COLO829 (cell line): Measurements from ENCODE around the gene ADGRG3.
A peak's percentile ranks its signal among the peaks of the same experiment; 100 is the strongest.
"Not testable (repeated sequence)": the region's sequence is repeated elsewhere in the genome, so short reads cannot be mapped to it uniquely, and the experiment has no call there.

Source experiments
- DNase-seq: peaks from one replicate; pipeline ENCODE4 v3.0.0; 2012; ENCODE audit warnings: low spot score

Gene ADGRG3

DNA sequence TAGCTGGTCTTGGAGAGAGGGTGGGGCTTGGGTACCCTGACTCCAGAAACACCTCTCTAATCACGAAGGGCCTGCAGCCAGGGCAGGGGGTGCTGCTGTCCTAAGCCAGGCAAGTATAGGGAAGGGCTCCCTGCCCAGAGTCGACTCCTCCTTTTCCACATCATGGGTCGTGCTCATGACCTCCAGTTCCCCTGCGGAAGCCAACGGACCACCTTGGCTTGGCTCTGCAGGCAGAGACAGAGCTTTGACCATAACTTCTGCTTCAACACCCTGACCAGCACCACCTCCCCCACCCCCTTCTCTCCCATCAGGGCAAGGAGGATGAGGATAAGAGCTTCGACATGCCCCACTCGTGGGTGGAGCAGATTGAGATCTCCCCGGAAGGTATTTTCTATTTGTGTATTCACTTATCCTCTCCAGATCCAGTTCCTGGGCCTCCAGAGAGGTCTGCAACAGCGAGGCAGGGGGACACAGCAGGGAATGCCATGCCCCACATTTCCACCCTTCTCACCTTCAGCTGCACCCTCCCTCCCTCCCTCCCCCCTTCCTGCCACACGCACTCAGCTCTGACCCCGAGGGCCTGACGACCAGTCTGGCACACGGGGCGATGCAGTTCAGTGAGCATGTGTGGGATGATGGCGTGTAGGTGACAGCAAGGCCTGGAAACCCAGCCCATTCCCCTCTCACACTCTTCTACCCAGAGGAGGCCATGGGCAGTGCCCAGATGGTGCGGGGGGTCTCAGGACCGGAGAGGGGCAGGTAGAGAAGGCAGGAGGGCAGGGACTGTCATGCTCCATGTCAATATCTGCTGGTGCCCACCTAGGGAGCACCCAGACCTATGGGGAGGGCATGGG lies 53.5 kb downstream of the ADGRG3 start:
- no peak for DNase-seq

GRCh38 chr16:57722210-57722499 lies 54.0 kb downstream of the ADGRG3 start:
- no peak for DNase-seq

GRCh38 chr16:57722651-57723050 lies 54.5 kb downstream of the ADGRG3 start:
- no peak for DNase-seq

GRCh38 chr16:57723170-57723569 lies 55.1 kb downstream of the ADGRG3 start:
- DNase-seq: no peak

GRCh38 chr16:57724531-57724930 lies 56.4 kb downstream of the ADGRG3 start:
- DNase-seq: no peak

GRCh38 chr16:57725151-57725550 lies 57.0 kb downstream of the ADGRG3 start:
- DNase-seq: no peak

GRCh38 chr16:57725554-57725953 lies 57.4 kb downstream of the ADGRG3 start:
- no peak for DNase-seq

DNA sequence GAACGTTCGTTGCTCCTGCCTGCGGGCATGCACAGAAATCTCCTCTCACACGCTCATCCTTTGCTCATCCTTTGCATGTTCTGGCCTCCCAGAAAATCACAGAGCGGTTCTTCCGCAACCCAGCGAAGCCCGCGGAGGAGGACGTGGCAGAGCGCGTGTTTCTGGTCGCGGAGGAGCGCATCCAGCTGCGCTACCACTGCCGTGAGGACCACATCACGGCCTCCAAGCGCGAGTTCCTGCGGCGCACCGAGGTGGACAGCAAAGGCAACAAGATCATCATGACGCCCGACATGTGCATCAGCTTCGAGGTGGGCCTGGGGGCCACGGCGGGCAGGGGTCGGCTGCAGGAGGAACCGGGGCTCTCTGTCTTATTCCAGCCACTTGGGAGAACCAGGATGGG lies 57.9 kb downstream of the ADGRG3 start:
- no peak for DNase-seq

DNA sequence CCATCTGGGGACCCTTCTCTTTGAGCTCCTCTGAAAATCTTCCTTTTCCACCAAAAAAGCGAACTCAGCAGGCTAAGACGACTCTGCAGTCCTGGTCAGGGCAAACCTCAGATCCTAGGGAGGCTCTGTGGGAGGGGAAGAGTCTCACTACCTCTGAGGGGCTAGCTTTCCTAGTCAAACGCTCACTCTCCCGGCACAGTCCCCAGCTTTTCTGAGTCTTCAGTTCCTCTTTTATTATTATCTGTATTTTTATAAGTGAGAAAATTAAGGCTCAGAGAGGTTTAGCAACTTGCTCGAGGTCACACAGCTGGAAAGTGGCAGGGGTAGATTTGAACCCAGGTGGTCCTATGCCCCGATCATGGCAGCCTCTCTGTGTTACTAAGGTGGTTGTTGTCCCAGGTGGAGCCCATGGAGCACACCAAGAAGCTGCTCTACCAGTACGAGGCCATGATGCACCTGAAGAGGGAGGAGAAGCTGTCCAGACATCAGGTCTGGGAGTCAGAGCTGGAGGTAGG lies 58.4 kb downstream of the ADGRG3 start:
- DNase-seq: no peak

GRCh38 chr16:57727610-57728009 lies 59.5 kb downstream of the ADGRG3 start:
- DNase-seq: no peak

DNA sequence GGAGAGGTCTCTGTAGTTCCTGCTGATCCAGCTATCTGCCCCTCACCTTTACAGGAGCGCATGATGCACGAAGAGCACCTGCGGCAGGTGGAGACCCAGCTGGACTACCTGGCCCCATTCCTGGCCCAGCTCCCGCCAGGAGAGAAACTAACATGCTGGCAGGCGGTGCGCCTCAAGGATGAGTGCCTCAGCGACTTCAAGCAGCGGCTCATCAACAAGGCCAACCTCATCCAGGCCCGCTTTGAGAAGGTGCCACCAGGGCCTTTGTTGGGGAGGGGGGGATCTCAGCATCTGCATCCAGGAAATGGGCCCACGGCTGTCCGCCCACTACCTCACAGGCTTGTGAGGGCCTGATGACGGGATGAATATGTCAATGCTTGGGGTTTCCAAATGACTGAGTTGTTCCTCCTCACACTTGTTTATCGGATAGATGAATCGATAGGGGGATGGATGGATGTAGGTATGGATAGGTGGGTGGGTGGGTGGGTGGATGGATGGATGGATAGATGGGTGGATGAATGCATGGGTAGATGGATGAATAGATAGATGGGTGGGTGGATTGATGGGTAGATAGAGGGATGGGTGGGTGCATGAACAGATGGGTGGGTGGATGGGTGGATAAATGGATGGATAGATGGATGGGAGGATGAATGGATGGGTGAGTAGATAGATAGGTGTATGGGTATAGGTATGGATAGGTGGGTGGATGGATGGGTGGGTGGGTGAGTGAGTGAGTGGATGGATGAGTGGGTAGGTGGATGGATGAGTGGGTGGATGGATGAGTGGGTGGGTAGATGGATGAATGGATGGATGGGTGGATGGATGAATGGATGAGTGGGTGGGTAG lies 60.5 kb downstream of the ADGRG3 start:
- no peak for DNase-seq

DNA sequence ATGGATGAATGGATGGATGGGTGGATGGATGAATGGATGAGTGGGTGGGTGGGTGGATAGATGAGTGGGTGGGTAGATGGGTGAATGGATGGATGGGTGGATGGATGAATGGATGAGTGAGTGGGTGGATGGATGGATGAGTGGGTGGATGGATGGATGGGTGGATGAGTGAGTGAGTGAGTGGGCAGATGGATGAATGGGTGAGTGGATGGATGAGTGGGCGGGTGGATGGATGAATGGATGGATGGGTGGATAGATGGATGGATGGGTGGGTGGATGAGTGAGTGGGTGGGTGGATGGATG lies 61.0 kb downstream of the ADGRG3 start:
- DNase-seq: no peak

- not testable (repeated sequence) for DNase-seq
Observed at GRCh38 chr16:57729852-57730251, 61.7 kb downstream of the ADGRG3 start.

DNA sequence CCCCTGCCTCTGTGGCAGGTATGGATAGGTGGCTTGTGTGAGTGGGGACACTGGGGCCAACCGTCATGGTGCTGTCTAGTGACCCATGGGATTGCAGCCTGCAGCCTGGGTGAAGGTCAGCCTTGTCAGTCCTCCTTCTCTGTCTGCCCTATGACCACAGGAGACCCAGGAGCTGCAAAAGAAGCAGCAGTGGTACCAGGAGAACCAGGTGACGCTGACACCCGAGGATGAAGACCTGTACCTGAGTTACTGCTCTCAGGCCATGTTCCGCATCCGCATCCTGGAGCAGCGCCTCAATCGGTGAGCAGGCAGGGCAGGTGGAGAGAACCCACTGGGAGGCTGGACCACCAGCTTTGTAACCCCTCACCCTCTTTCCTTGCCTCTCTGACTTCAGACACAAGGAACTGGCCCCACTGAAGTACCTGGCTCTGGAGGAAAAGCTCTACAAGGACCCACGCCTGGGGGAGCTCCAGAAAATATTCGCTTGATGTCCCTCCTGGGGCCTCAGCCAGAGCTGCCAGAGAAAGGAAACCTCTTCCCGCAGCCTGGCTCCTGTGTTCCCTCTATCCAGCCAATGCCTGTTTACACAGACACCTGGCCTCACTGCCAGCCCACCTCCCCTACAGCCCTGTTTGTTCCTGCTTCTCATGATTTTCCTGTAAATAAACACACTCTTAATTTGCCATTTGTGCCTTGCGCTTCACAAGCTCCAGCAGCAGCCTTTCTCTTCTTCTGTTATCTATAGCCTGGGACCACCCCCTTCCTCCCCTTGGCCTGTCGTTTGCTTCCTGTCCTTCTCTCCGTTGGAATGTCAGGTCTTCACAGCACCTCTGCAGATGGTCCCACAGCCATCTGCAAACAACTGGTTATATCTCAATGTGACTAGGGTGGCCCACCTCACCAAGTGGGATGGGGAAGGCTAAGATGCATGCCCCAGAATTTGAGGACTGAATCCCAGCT lies 62.9 kb downstream of the ADGRG3 start:
- no peak for DNase-seq

DNA sequence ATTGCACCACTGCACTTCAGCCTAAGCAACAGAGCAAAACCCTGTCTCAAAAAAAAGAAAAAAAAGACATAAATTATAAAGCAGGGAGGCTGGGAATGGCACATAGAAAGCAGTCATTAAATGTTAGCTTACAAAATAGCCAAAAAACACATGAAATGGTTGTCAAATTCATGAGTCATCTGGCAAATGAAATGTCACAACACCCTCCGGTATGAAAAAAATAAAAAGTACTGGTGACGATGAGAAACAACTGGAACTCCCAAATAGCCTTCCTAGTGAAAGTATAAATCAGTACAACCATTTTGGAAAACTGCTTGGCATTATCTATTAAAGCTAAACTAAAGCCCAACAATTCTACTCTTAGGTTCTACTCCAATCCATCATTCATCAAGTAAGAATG lies 63.9 kb downstream of the ADGRG3 start:
- DNase-seq: peak; percentile 8

- no peak for DNase-seq
Observed at GRCh38 chr16:57732714-57733113, 64.6 kb downstream of the ADGRG3 start.

GRCh38 chr16:57734308-57734924 lies 66.3 kb downstream of the ADGRG3 start:
- no peak for DNase-seq

DNA sequence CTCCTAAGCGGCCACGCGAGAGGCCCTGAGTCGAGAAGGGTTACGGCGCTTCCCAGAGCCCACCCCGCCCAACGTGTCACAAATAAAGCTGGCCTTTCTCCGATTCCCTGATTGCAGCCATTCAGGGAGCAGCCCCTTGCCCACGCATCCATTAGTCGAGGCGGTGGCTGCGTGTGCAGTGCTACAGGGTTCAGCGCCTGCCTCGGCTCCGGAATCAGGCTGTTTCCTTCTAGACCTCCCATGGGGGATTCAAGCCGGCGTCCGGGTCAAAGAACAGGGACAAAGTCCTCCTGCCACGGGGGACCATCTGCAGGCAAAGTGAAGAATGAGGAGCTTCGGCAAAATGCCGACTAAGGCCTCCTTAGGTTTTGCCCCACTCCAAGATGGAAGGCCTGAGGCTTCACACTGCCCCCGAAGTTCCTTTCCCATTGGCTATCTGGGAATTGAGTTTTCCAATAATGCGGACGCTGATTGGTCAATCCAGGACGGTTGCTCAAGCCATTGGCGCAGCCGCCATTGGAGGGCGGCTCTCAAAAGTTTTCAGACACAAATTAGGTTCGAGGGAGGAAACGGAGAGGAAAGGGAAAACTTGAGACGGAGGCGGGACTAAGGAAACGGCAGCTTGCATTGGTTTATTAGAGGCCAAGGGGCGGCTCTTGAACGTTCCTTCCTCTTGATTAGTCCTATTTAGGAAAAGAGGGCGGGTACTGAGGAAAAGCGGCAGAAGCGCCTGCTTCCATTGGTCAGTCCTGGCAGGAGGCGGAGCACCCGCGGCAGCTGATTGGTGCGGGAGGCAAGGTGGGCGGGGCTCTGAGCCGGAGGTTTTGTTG lies 67.0 kb downstream of the ADGRG3 start:
- peak; percentile 91 for DNase-seq

GRCh38 chr16:57735755-57736418 lies 67.8 kb downstream of the ADGRG3 start, which contains the start of gene KATNB1:
Gene KATNB1, plus strand, starts transcription at chr16:57735770. Its CDS starts 1,474 bp downstream, at chr16:57737244.
- no peak for DNase-seq
